ENCODE data around the gene CNNM2. TPM values are rescaled to one million over a fixed set of nuclear protein-coding genes. Genes with fewer than 3 reads are reported as not detected.

CNNM2 gene
- total RNA-seq, 1 donor from 2014 or later, result 12.9 TPM

DNA sequence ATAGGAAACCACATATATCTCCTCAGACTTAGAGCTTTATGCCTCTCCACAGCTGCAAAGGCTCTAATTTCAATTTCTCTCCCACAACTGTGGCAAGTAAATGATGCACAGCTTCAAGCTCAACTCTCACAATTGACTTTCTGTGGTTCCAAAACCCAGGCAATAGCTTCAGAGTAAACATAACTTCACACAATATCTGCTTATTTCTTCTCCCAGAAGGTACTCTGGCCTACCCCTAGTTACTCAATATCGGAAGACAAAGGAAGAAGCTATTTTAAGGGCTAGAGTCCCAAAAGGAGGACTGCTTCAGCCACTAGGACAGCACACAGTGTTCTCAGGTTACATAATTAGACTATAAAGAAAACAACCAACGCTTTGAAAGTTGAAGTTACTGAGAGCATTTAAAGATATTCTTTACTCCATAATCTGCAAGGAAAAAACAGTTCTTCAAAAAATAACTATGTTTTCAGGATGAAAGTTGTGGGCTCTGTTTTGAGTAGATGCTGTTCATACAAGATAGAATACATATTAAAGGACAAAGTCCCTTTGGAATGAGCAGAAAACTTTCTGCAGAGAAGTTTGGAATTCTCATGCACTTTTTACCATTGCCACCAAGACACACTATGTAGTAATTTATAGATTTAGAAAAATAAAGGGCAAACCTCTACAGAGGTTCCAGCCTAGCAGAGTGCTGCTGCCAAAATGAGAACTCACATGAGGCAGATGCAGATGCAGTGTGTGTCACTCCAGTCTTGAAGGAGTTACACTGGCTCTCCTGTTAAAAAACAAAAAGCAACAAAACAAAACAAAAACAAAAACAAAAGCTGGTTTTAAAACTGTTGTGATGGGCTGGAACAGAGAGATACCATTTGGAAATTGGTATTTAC, 193.2 kb downstream of the CNNM2 start:
- Histone ChIP-seq H3K36me3 (peaks cover 2% of the 10 kb centered on the region), H3K27ac (peak overlapping the region; percentile 28), H3K4me3 (no peak overlapping the region), H3K27me3 (no peaks in the 10 kb centered on the region), H3K4me1 (peaks cover 27% of the 10 kb centered on the region), H3K9me3 (no peaks in the 10 kb centered on the region)
- intact Hi-C loops (cut with DNase I), result no loop called here
- TF ChIP-seq, protein P1, sequence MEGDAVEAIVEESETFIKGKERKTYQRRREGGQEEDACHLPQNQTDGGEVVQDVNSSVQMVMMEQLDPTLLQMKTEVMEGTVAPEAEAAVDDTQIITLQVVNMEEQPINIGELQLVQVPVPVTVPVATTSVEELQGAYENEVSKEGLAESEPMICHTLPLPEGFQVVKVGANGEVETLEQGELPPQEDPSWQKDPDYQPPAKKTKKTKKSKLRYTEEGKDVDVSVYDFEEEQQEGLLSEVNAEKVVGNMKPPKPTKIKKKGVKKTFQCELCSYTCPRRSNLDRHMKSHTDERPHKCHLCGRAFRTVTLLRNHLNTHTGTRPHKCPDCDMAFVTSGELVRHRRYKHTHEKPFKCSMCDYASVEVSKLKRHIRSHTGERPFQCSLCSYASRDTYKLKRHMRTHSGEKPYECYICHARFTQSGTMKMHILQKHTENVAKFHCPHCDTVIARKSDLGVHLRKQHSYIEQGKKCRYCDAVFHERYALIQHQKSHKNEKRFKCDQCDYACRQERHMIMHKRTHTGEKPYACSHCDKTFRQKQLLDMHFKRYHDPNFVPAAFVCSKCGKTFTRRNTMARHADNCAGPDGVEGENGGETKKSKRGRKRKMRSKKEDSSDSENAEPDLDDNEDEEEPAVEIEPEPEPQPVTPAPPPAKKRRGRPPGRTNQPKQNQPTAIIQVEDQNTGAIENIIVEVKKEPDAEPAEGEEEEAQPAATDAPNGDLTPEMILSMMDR (IDR thresholded peaks at IDR 0.05), result no peak
- DNase-seq (no peak), ATAC-seq (peak; percentile 76)

DNA sequence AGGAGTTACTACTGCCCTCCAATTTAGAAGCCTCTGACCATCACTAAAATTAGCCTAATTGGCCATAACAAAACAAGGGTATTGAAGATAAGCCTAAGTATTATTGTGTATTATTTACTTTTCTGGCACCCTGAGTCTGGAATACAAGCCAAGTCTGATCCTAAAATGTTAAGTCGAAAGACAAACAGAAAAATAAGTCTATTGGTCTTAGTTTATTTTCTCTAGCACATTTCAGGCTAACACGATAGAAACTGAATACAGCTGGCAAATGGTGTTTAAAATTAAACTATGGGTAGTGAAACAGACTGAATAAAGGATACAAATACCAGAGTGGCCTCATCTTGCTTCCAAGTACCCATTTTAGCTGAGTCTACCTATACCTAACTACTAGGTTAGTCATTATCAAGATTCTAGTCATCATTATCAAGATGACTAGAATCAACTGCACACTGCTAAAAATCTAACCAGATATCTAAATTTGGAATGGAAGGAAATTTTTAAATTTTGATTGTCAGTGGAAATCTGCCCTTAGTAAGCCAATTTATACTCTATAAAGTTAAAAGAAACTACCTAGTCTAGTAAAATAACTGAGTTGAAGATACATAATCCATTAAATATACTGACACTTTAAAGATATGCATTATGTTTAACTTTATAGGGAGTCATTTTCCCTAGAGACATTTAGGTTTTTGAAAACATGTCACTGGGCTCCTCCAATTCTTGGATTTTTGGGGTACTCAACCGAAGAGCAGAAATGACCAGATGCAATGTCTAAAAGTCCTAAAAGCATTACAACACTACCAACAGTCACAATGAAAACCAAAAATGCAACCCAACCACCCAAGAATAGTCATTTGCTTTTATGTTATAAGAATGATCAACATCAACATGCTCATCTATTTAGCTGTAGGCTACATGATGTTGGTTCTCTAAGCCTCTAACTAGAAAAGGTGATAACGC, 194.1 kb downstream of the CNNM2 start:
- Histone ChIP-seq H3K27ac (peak overlapping the region; percentile 28), H3K27me3 (no peaks in the 10 kb centered on the region), H3K9me3 (no peaks in the 10 kb centered on the region), H3K4me3 (no peak overlapping the region), H3K4me1 (peaks cover 27% of the 10 kb centered on the region), H3K36me3 (no peaks in the 10 kb centered on the region)
- TF ChIP-seq, protein P1 (IDR thresholded peaks at IDR 0.05), result no peak
- DNase-seq (no peak), ATAC-seq (no peak)
- intact Hi-C loops (cut with DNase I), result no loop called here

DNA sequence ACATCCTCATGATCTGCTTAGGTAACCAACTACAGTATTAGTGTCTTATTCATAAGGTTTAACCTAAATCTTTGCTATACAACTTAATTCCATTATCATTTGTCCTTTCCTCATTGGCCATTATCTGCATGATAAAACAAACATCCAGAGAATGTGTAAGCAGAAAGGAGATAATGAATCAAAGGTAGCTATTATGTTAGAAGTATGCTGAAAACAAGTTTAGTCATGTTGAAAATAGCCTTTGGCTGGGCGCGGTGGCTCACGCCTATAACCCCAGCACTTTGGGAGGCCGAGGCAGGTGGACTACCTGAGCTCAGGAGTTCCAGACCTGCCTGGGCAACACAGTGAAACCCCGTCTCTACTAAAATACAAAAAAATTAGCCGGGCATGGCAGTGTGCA, 196.8 kb downstream of the CNNM2 start:
- Histone ChIP-seq H3K9me3 (no peaks in the 10 kb centered on the region), H3K36me3 (no peaks in the 10 kb centered on the region), H3K4me3 (no peak overlapping the region), H3K27me3 (no peaks in the 10 kb centered on the region), H3K4me1 (peaks cover 27% of the 10 kb centered on the region), H3K27ac (no peak overlapping the region)
- TF ChIP-seq, protein P1 (IDR thresholded peaks at IDR 0.05), result no peak
- no peak for ATAC-seq
- intact Hi-C loops (cut with DNase I), result no loop called here
- no peak for DNase-seq

DNA sequence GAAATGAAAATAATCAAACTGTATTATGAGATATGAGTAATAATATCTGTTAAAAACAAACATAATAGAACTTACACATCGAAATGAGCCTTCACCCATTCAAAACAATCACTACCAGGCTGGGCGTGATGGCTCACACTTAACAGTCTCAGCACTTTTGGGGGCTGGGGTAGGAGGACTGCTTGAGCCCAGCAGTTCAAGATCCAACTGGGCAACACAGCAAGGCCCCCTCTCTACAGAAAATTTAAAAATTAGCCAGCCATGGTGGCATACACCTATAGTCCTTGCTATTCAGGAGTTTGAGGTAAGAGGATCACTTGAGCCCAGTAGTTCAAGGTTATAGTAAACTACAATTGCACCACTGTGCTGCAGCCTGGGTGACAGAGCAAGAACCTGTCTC, 199.2 kb downstream of the CNNM2 start:
- no peaks in the 10 kb centered on the region for H3K36me3 ChIP-seq
- intact Hi-C loops (cut with DNase I), result no loop called here
- TF ChIP-seq, protein P1 (IDR thresholded peaks at IDR 0.05), result no peak
- H3K9me3 ChIP-seq, result no peaks in the 10 kb centered on the region
- no peak for ATAC-seq
- H3K27ac ChIP-seq, result no peak overlapping the region
- peaks cover 24% of the 10 kb centered on the region for H3K4me1 ChIP-seq
- no peak for DNase-seq
- no peak overlapping the region for H3K4me3 ChIP-seq
- H3K27me3 ChIP-seq, result no peaks in the 10 kb centered on the region

DNA sequence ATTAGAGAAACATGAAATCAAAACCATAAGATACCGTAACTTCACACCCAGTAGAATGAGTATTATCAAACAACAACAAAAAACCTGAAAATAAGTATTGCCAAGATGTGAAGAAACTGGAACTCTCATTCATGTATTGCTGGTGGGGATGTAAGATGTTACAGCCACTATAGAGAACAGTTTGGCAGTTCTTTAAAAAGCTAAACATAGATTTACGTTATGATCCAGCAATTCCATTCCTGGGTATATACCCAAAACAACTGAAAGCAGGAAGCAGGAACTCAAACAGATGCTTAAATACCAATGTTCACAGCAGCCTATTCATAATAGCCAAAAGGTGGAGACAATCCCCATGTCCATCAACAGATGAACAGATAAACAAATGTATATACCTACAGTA, 202.5 kb downstream of the CNNM2 start:
- no peaks in the 10 kb centered on the region for H3K9me3 ChIP-seq
- DNase-seq, result no peak
- H3K27me3 ChIP-seq, result no peaks in the 10 kb centered on the region
- intact Hi-C loops (cut with DNase I), result no loop called here
- TF ChIP-seq, protein P1 (IDR thresholded peaks at IDR 0.05), result no peak
- no peak overlapping the region for H3K4me3 ChIP-seq
- H3K27ac ChIP-seq, result no peak overlapping the region
- ATAC-seq, result no peak
- H3K36me3 ChIP-seq, result no peaks in the 10 kb centered on the region
- H3K4me1 ChIP-seq, result peaks cover 22% of the 10 kb centered on the region
